Dendritic cell treated with granulocyte-macrophage colony-stimulating factor and Interleukin-4, amounts not matched to agents 40 ng/mL and 50 ng/mL, for 4 days (primary cell): ENCODE measurements around the gene EXOC3L2.
"Not testable (repeated sequence)": the region's sequence is repeated elsewhere in the genome, so short reads cannot be mapped to it uniquely, and the experiment has no call there.

Experiments
- H3K27ac Mint-ChIP-seq: one replicate; pipeline ENCODE4 v1.8.0; 2022; ENCODE audit warnings: mild to moderate bottlenecking, mixed read lengths
- H3K27me3 Mint-ChIP-seq: one replicate; pipeline ENCODE4 v1.8.0; 2022; ENCODE audit warnings: mild to moderate bottlenecking, mixed read lengths
- H3K36me3 Mint-ChIP-seq: one replicate; pipeline ENCODE4 v1.8.0; 2022; ENCODE audit warnings: low read depth, mixed read lengths
- H3K4me1 Mint-ChIP-seq: one replicate; pipeline ENCODE4 v1.8.0; 2022; ENCODE audit warnings: low read depth, mixed read lengths
- H3K4me3 Mint-ChIP-seq: one replicate; pipeline ENCODE4 v1.8.0; 2022; ENCODE audit warnings: mild to moderate bottlenecking, moderate library complexity, mixed read lengths
- H3K9me3 Mint-ChIP-seq: one replicate; pipeline ENCODE4 v1.8.0; 2022; ENCODE audit warnings: mixed read lengths
- intact Hi-C: fragments of 100-400 bp; cut with micrococcal nuclease; formaldehyde crosslinking; loops from one replicate; pipeline ENCODE4 v1.15.0; 2022

The EXOC3L2 gene

GRCh38 chr19:45250832-45251451 lies 5.7 kb upstream of the EXOC3L2 start, which contains the start of gene MARK4:
MARK4 (plus strand) TSS chr19:45251271; CDS start chr19:45251589, 318 bp downstream.
- Mint-ChIP-seq H3K27ac (peak within 1 kb of the TSS; percentile 86), H3K36me3 (peaks cover 7% of the 10 kb centered on the region), H3K9me3 (no peaks in the 10 kb centered on the region), H3K27me3 (peaks cover 5% of the 10 kb centered on the region), H3K4me3 (peak within 1 kb of the TSS; percentile 85), H3K4me1 (peaks cover 41% of the 10 kb centered on the region)
- intact Hi-C loops, result loop anchor here (5.0 kb wide), 1 partner anchor 86 kb away; no protein-coding TSS in a partner anchor

GRCh38 chr19:45250216-45250831 lies 5.1 kb upstream of the EXOC3L2 start:
- peak overlapping the region; percentile 85 for H3K4me3 Mint-ChIP-seq
- H3K4me1 Mint-ChIP-seq, result peaks cover 35% of the 10 kb centered on the region
- peaks cover 7% of the 10 kb centered on the region for H3K36me3 Mint-ChIP-seq
- peak overlapping the region; percentile 80 for H3K27ac Mint-ChIP-seq
- H3K9me3 Mint-ChIP-seq, result no peaks in the 10 kb centered on the region
- H3K27me3 Mint-ChIP-seq, result peaks cover 9% of the 10 kb centered on the region
- intact Hi-C loops, result loop anchor here (5.0 kb wide), 1 partner anchor 87 kb away; no protein-coding TSS in a partner anchor

GRCh38 chr19:45249261-45250033 lies 4.2 kb upstream of the EXOC3L2 start:
- Mint-ChIP-seq H3K27ac (no peak overlapping the region), H3K36me3 (peaks cover 7% of the 10 kb centered on the region), H3K4me1 (peaks cover 37% of the 10 kb centered on the region), H3K9me3 (no peaks in the 10 kb centered on the region), H3K27me3 (peaks cover 18% of the 10 kb centered on the region), H3K4me3 (no peak overlapping the region)
- intact Hi-C loops, result loop anchor here (5.0 to 10.0 kb wide), 2 partner anchors 75 to 88 kb away; partner anchors contain the start of genes BLOC1S3 and TRAPPC6A

GRCh38 chr19:45247136-45247535 lies 1.9 kb upstream of the EXOC3L2 start:
- no peak overlapping the region for H3K4me3 Mint-ChIP-seq
- no peaks in the 10 kb centered on the region for H3K9me3 Mint-ChIP-seq
- intact Hi-C loops, result loop anchor here (10.0 kb wide), 1 partner anchor 72 kb away; the partner anchor contains the start of genes BLOC1S3 and TRAPPC6A
- peaks cover 6% of the 10 kb centered on the region for H3K36me3 Mint-ChIP-seq
- H3K27ac Mint-ChIP-seq, result no peak overlapping the region
- peaks cover 27% of the 10 kb centered on the region for H3K27me3 Mint-ChIP-seq
- peaks cover 17% of the 10 kb centered on the region for H3K4me1 Mint-ChIP-seq

- H3K36me3 Mint-ChIP-seq, result no peaks in the 10 kb centered on the region
- peaks cover 31% of the 10 kb centered on the region for H3K27me3 Mint-ChIP-seq
- H3K9me3 Mint-ChIP-seq, result no peaks in the 10 kb centered on the region
- H3K4me3 Mint-ChIP-seq, result no peak overlapping the region
- no peak overlapping the region for H3K27ac Mint-ChIP-seq
- intact Hi-C loops, result loop anchor here (10.0 kb wide), 1 partner anchor 71 kb away; the partner anchor contains the start of genes BLOC1S3 and TRAPPC6A
- H3K4me1 Mint-ChIP-seq, result peaks cover 11% of the 10 kb centered on the region
These were observed 619 bp upstream of the EXOC3L2 start for GRCh38 chr19:45245826-45246225.

- H3K4me3 Mint-ChIP-seq, result no peak overlapping the region
- no peaks in the 10 kb centered on the region for H3K9me3 Mint-ChIP-seq
- peaks cover 6% of the 10 kb centered on the region for H3K4me1 Mint-ChIP-seq
- intact Hi-C loops, result loop anchor here (10.0 kb wide), 1 partner anchor 69 kb away; the partner anchor contains the start of genes BLOC1S3 and TRAPPC6A
- H3K27me3 Mint-ChIP-seq, result peaks cover 26% of the 10 kb centered on the region
- H3K36me3 Mint-ChIP-seq, result no peaks in the 10 kb centered on the region
- H3K27ac Mint-ChIP-seq, result no peak overlapping the region
These were observed 943 bp downstream of the EXOC3L2 start for GRCh38 chr19:45244133-45244794.

- intact Hi-C loops, result loop anchor here (10.0 kb wide), 1 partner anchor 68 kb away; the partner anchor contains the start of genes BLOC1S3 and TRAPPC6A
- Mint-ChIP-seq H3K27ac (no peak overlapping the region), H3K27me3 (peaks cover 26% of the 10 kb centered on the region), H3K9me3 (no peaks in the 10 kb centered on the region), H3K4me3 (no peak overlapping the region), H3K36me3 (no peaks in the 10 kb centered on the region), H3K4me1 (peaks cover 6% of the 10 kb centered on the region)
These were observed 2.0 kb downstream of the EXOC3L2 start for GRCh38 chr19:45243144-45243732.

GRCh38 chr19:45238556-45238955 lies 6.7 kb downstream of the EXOC3L2 start:
- intact Hi-C loops, result no loop called here
- H3K27ac Mint-ChIP-seq, result no peak overlapping the region
- H3K4me3 Mint-ChIP-seq, result no peak overlapping the region
- no peaks in the 10 kb centered on the region for H3K36me3 Mint-ChIP-seq
- H3K4me1 Mint-ChIP-seq, result peaks cover 10% of the 10 kb centered on the region
- H3K9me3 Mint-ChIP-seq, result no peaks in the 10 kb centered on the region
- H3K27me3 Mint-ChIP-seq, result peaks cover 43% of the 10 kb centered on the region

GRCh38 chr19:45235485-45235884 lies 9.7 kb downstream of the EXOC3L2 start:
- H3K4me1 Mint-ChIP-seq, result peaks cover 10% of the 10 kb centered on the region
- no peak overlapping the region for H3K27ac Mint-ChIP-seq
- no peak overlapping the region for H3K4me3 Mint-ChIP-seq
- intact Hi-C loops, result no loop called here
- H3K27me3 Mint-ChIP-seq, result peaks cover 44% of the 10 kb centered on the region
- no peaks in the 10 kb centered on the region for H3K9me3 Mint-ChIP-seq
- no peaks in the 10 kb centered on the region for H3K36me3 Mint-ChIP-seq

GRCh38 chr19:45234089-45234869 lies 10.9 kb downstream of the EXOC3L2 start:
- Mint-ChIP-seq H3K36me3 (no peaks in the 10 kb centered on the region), H3K4me1 (peaks cover 10% of the 10 kb centered on the region), H3K4me3 (no peak overlapping the region), H3K27ac (no peak overlapping the region), H3K27me3 (peaks cover 44% of the 10 kb centered on the region), H3K9me3 (no peaks in the 10 kb centered on the region)
- intact Hi-C loops, result no loop called here

- peaks cover 10% of the 10 kb centered on the region for H3K4me1 Mint-ChIP-seq
- intact Hi-C loops, result no loop called here
- no peak overlapping the region for H3K27ac Mint-ChIP-seq
- H3K4me3 Mint-ChIP-seq, result no peak overlapping the region
- no peaks in the 10 kb centered on the region for H3K9me3 Mint-ChIP-seq
- no peaks in the 10 kb centered on the region for H3K36me3 Mint-ChIP-seq
- H3K27me3 Mint-ChIP-seq, result peaks cover 38% of the 10 kb centered on the region
These were observed 13.3 kb downstream of the EXOC3L2 start for GRCh38 chr19:45231891-45232290.

- H3K4me3 Mint-ChIP-seq, intact Hi-C loops, H3K36me3 Mint-ChIP-seq, H3K27ac Mint-ChIP-seq, H3K9me3 Mint-ChIP-seq, H3K4me1 Mint-ChIP-seq: not testable (repeated sequence)
- peaks cover 15% of the 10 kb centered on the region for H3K27me3 Mint-ChIP-seq
These were observed 16.2 kb downstream of the EXOC3L2 start for GRCh38 chr19:45229056-45229455.
